NCI-H446 treated with DMSO at 0.1 percent for 48 hours (cell line): ENCODE results near the gene TOX2.

Experiments
- DNase-seq: peaks from one replicate; lab custom pipeline; 2025; lab: John Stamatoyannopoulos, UW

TOX2 gene

GRCh38 chr20:43959079-43959919 is 44.6 kb downstream of the TOX2 start:
- DNase-seq, result peak; percentile 34

GRCh38 chr20:43959920-43960227 is 45.2 kb downstream of the TOX2 start:
- no peak for DNase-seq

GRCh38 chr20:43960231-43960630 is 45.6 kb downstream of the TOX2 start:
- DNase-seq, result no peak

- DNase-seq, result no peak
These were observed 46.5 kb downstream of the TOX2 start for GRCh38 chr20:43961116-43961515.

- DNase-seq, result no peak
These were observed 47.2 kb downstream of the TOX2 start for GRCh38 chr20:43961541-43962471.

- no peak for DNase-seq
These were observed 47.9 kb downstream of the TOX2 start for GRCh38 chr20:43962530-43962929.

GRCh38 chr20:43963233-43963632 is 48.6 kb downstream of the TOX2 start:
- DNase-seq, result no peak

GRCh38 chr20:43963872-43964791 is 49.5 kb downstream of the TOX2 start:
- DNase-seq, result no peak

GRCh38 chr20:43968341-43969000 is 53.8 kb downstream of the TOX2 start:
- DNase-seq, result no peak

GRCh38 chr20:43969028-43969447 is 54.4 kb downstream of the TOX2 start:
- DNase-seq, result no peak

GRCh38 chr20:43969501-43970182 is 55.0 kb downstream of the TOX2 start:
- DNase-seq, result no peak

- DNase-seq, result no peak
These were observed 56.6 kb downstream of the TOX2 start for GRCh38 chr20:43971267-43971666.

GRCh38 chr20:43972051-43972450 is 57.4 kb downstream of the TOX2 start:
- DNase-seq, result no peak

- DNase-seq, result no peak
These were observed 58.0 kb downstream of the TOX2 start for GRCh38 chr20:43972692-43973091.

GRCh38 chr20:43973231-43973630 is 58.6 kb downstream of the TOX2 start:
- no peak for DNase-seq

- no peak for DNase-seq
These were observed 59.2 kb downstream of the TOX2 start for GRCh38 chr20:43973671-43974450.

GRCh38 chr20:43974695-43975094 is 60.0 kb downstream of the TOX2 start:
- no peak for DNase-seq

GRCh38 chr20:43975096-43975768 is 60.6 kb downstream of the TOX2 start:
- no peak for DNase-seq

GRCh38 chr20:43976547-43976946 is 61.9 kb downstream of the TOX2 start:
- no peak for DNase-seq
